ENCODE data around the gene THAP3.

The THAP3 gene

GRCh38 chr1:6674771-6675170 lies 50.1 kb downstream of the THAP3 start:
- DNase-seq (ENCODE audit: low spot score) = no peak

- no peak for DNase-seq (ENCODE audit: low spot score)
Observed at GRCh38 chr1:6675941-6676340, 51.3 kb downstream of the THAP3 start.

Data from CD4-positive, alpha-beta T cell treated with Interleukin-6 at 100 ng/mL for 8 hours (primary cell).